ENCODE results near the gene RIPPLY2. TPM values are rescaled to one million over a fixed set of nuclear protein-coding genes. Genes with fewer than 3 reads are reported as not detected.

RIPPLY2 gene, protein sequence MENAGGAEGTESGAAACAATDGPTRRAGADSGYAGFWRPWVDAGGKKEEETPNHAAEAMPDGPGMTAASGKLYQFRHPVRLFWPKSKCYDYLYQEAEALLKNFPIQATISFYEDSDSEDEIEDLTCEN
- total RNA-seq (2022; extraction: Qiagen RNA extraction) = 0.32 to 0.58 TPM (median 0.39 TPM) in 5 replicates

GRCh38 chr6:83853178-83854000 lies at the start of gene RIPPLY2:
RIPPLY2 (plus strand) TSS chr6:83853360; CDS start chr6:83853417, 57 bp downstream.

DNA sequence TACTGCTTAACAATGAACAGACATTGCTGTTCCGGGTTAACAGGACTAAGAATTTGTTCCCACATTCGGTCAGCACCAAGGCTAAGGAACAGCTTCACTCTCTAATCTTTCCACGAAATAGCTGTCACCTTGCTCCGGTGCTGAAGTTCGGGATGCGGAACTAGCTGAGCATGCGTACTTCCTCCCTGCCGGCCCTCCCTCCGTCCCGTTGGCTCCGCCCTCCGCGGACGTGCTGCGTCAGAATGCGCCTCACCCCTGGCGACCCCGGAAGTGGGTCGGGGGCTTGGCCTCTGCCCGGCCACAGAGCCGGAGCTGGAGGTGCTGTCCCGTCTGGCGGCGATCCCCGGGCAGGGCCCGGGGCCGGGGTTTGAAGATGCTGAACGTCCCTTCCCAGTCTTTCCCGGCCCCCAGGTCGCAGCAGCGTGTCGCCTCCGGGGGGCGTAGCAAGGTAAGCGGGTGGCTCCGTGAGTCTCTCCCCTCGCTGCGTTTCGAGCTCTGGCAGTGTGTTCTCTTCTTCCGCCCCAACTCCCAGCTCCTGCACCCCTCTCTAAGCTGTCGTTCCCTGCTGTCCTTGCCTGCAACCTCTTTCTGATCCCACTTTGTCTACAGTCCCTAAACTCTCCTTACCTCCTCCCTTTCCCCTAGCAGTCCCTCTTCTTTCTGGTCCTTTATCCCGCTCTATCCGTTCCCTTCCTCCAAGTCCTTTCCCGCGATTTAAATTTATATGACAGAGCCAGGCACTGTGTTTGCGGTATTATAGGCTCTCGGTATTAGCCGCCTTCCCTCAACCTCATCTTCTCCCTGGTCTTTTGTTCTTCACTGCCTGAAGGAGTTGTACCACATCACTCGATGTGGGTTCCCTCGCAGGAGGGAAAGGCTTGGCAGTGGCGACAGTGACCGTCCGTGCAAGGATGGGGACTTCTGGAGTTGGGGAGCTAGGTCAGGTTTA lies 6.5 kb downstream of the RIPPLY2 start, which contains the start of gene CYB5R4:
Gene CYB5R4, plus strand, starts transcription at position 280 of the 949 bp plus-strand sequence. Its CDS starts 94 bp downstream, at position 374.

Other genes with a start within 250 kb of the RIPPLY2 start
- gene SNAP91, start 144.3 kb upstream of the RIPPLY2 start, total RNA-seq (2022; extraction: Qiagen RNA extraction) = 0.06 to 0.35 TPM (median 0.28 TPM) in 5 replicates
- gene CYB5R4, start 6.3 kb downstream of the RIPPLY2 start, total RNA-seq (2022; extraction: Qiagen RNA extraction) = 21.3 to 26.3 TPM (median 23.1 TPM) in 5 replicates
- 1.4 to 1.9 TPM (median 1.8 TPM) in 5 replicates for gene MRAP2, start 180.4 kb downstream of the RIPPLY2 start, total RNA-seq (2022; extraction: Qiagen RNA extraction)

All from A549 treated with Hydrocortisone at 1 μM for 4 hours (cell line).